Measurements from ENCODE around the gene HESX1. TPM values are rescaled to one million over a fixed set of nuclear protein-coding genes. Genes with fewer than 3 reads are reported as not detected.

HESX1 gene
- total RNA-seq, 1 experiment from 2014 or later: 1.3 TPM

DNA sequence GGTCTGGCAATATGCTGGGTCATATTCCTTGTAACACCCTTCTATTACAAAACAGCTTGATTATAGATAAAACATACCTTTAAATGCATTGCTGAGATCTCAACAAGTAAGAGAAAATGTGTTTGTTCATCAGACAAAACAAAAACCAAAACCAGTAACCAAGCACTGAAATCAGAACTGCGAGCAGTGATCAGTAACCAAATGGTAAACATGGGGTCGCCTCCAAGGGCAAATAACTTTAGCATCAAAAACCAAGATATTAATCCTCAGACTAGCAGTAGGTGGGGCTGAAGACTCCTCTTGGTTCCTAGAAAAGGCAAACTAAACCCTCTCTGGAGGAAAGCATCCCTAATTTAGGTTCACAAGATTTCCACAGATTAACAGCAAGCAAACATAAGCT, 6.6 kb upstream of the HESX1 start:
- Mint-ChIP-seq H3K27ac (ENCODE audit: low read depth, unreplicated experiment) (no peak overlapping the region), H3K27me3 (ENCODE audit: insufficient read depth, unreplicated experiment) (no peaks in the 10 kb centered on the region), H3K9me3 (ENCODE audit: unreplicated experiment) (no peaks in the 10 kb centered on the region), H3K4me3 (ENCODE audit: unreplicated experiment) (no peak overlapping the region), H3K36me3 (ENCODE audit: insufficient read depth, unreplicated experiment) (no peaks in the 10 kb centered on the region), H3K4me1 (ENCODE audit: insufficient read depth, unreplicated experiment) (no peaks in the 10 kb centered on the region)
- ChIA-PET POLR2A (no interaction called here), CTCF (interaction anchor here (0.6 to 1.5 kb wide), 4 partner anchors 10 to 35 kb away, joined by 3 to 5 read pairs (median 3); no protein-coding TSS in a partner anchor)
- DNase-seq (ENCODE audit: unreplicated experiment): no peak
- TF ChIP-seq, protein P1, sequence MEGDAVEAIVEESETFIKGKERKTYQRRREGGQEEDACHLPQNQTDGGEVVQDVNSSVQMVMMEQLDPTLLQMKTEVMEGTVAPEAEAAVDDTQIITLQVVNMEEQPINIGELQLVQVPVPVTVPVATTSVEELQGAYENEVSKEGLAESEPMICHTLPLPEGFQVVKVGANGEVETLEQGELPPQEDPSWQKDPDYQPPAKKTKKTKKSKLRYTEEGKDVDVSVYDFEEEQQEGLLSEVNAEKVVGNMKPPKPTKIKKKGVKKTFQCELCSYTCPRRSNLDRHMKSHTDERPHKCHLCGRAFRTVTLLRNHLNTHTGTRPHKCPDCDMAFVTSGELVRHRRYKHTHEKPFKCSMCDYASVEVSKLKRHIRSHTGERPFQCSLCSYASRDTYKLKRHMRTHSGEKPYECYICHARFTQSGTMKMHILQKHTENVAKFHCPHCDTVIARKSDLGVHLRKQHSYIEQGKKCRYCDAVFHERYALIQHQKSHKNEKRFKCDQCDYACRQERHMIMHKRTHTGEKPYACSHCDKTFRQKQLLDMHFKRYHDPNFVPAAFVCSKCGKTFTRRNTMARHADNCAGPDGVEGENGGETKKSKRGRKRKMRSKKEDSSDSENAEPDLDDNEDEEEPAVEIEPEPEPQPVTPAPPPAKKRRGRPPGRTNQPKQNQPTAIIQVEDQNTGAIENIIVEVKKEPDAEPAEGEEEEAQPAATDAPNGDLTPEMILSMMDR (IDR thresholded peaks at IDR 0.05; ENCODE audit: unreplicated experiment): no peak
- intact Hi-C loops (cut with micrococcal nuclease): no loop called here
- BruUV-seq (replicated peaks): no TSS peak

DNA sequence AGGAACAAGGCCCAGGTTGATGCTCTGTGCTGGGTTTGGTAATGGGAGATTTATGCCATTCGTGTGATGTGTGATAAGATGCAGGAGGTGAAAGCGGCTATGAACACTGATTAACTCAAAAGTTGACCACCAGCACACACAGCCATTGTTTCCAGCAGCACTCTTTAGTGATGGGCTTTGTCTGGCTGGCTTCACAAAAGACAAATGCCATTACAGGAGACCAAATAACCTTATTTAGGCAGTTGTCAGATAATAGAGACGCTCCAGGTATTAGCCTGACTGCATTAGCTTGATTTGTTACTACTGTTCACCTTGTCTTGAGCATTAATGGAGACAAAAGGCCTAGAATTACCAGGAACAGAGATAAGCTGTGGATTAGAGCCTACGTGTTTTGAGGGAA, 5.1 kb downstream of the HESX1 start:
- ChIA-PET POLR2A (no interaction called here), CTCF (interaction anchor here (0.6 kb wide), 1 partner anchor 53 kb away, joined by 3 read pairs; no protein-coding TSS in a partner anchor)
- no peaks in the 10 kb centered on the region for H3K36me3 Mint-ChIP-seq (ENCODE audit: insufficient read depth, unreplicated experiment)
- TF ChIP-seq, protein P1 (IDR thresholded peaks at IDR 0.05; ENCODE audit: unreplicated experiment): no peak
- no peak overlapping the region for H3K27ac Mint-ChIP-seq (ENCODE audit: low read depth, unreplicated experiment)
- H3K4me1 Mint-ChIP-seq (ENCODE audit: insufficient read depth, unreplicated experiment): peaks cover 6% of the 10 kb centered on the region
- intact Hi-C loops (cut with micrococcal nuclease): no loop called here
- no peak overlapping the region for H3K4me3 Mint-ChIP-seq (ENCODE audit: unreplicated experiment)
- no TSS peak for BruUV-seq (replicated peaks)
- H3K9me3 Mint-ChIP-seq (ENCODE audit: unreplicated experiment): no peaks in the 10 kb centered on the region
- DNase-seq (ENCODE audit: unreplicated experiment): no peak
- H3K27me3 Mint-ChIP-seq (ENCODE audit: insufficient read depth, unreplicated experiment): no peaks in the 10 kb centered on the region

DNA sequence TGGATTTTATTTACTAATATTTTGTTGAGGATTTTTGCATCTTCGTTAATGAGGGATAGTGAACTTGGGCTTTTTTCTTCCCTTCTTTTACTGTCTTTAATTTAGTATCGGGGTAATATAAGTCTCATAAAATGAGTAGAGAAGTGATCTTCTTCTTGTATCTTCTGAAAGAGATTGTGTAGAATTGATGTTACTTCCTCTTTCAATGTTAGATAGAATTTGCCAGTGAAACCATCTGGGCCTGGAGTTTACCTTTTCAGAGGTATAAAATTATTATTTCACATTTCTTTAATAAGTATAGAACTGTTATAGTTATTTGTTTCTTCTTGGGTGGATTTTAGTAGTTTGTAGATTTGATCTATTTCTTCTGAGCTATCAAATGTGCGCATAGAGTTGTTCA, 7.8 kb downstream of the HESX1 start:
- no peak overlapping the region for H3K27ac Mint-ChIP-seq (ENCODE audit: low read depth, unreplicated experiment)
- intact Hi-C loops (cut with micrococcal nuclease): no loop called here
- H3K27me3 Mint-ChIP-seq (ENCODE audit: insufficient read depth, unreplicated experiment): no peaks in the 10 kb centered on the region
- no peaks in the 10 kb centered on the region for H3K36me3 Mint-ChIP-seq (ENCODE audit: insufficient read depth, unreplicated experiment)
- H3K9me3 Mint-ChIP-seq (ENCODE audit: unreplicated experiment): no peaks in the 10 kb centered on the region
- no peak overlapping the region for H3K4me3 Mint-ChIP-seq (ENCODE audit: unreplicated experiment)
- TF ChIP-seq, protein P1 (IDR thresholded peaks at IDR 0.05; ENCODE audit: unreplicated experiment): no peak
- no TSS peak for BruUV-seq (replicated peaks)
- ChIA-PET CTCF (interaction anchor here (0.6 kb wide), 1 partner anchor 12 kb away, joined by 3 read pairs; no protein-coding TSS in a partner anchor), POLR2A (no interaction called here)
- peaks cover 6% of the 10 kb centered on the region for H3K4me1 Mint-ChIP-seq (ENCODE audit: insufficient read depth, unreplicated experiment)
- no peak for DNase-seq (ENCODE audit: unreplicated experiment)

DNA sequence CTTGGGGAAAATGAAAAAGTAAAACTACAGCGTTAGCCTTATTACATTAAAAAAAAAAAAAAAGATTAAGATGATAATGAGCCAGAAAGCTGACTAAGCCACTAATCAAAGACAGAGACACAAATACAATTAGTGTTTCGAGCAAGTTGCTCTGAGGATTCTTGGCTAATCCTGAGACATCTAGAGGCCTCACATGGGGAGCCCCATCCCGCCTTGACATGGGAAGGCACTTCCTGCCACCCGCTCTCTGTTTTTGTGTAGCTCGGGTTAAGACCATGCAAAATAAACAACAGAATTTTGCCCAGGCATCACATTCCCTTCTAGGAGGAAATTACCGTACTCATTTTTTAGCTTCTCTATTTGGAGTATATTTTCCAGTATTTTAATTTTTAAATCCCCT, 15.3 kb downstream of the HESX1 start:
- intact Hi-C loops (cut with micrococcal nuclease): no loop called here
- Mint-ChIP-seq H3K27ac (ENCODE audit: low read depth, unreplicated experiment) (no peak overlapping the region), H3K4me1 (ENCODE audit: insufficient read depth, unreplicated experiment) (no peaks in the 10 kb centered on the region), H3K36me3 (ENCODE audit: insufficient read depth, unreplicated experiment) (peaks cover 5% of the 10 kb centered on the region), H3K4me3 (ENCODE audit: unreplicated experiment) (no peak overlapping the region), H3K27me3 (ENCODE audit: insufficient read depth, unreplicated experiment) (peaks cover 14% of the 10 kb centered on the region), H3K9me3 (ENCODE audit: unreplicated experiment) (no peaks in the 10 kb centered on the region)
- CTCF ChIA-PET: interaction anchor here (0.6 to 1.3 kb wide), 2 partner anchors 10 to 14 kb away, joined by 3 to 9 read pairs; no protein-coding TSS in a partner anchor
- TF ChIP-seq, protein P1 (IDR thresholded peaks at IDR 0.05; ENCODE audit: unreplicated experiment): no peak
- BruUV-seq (replicated peaks): no TSS peak
- POLR2A ChIA-PET: interaction anchor here (0.6 to 0.7 kb wide), 3 partner anchors 10 to 909 kb away, joined by 3 to 4 read pairs (median 4); no protein-coding TSS in a partner anchor
- DNase-seq (ENCODE audit: unreplicated experiment): no peak
